Mesodermal cell (in vitro differentiated cells): ENCODE data around the gene KLHL14.

Source experiments
- H3K27ac ChIP-seq: 2 replicates; pipeline ENCODE4 v1.7.0; 2013; ENCODE audit warnings: mild to moderate bottlenecking, low read depth, low read length, moderate library complexity; ENCODE audit not compliant: severe bottlenecking
- H3K36me3 ChIP-seq: 2 replicates; pipeline ENCODE4 v1.7.1; 2013; ENCODE audit warnings: mild to moderate bottlenecking, low read length, moderate library complexity; ENCODE audit not compliant: control insufficient read depth, insufficient read depth
- H3K4me1 ChIP-seq: one replicate; pipeline ENCODE4 v1.7.1; 2013; ENCODE audit warnings: mild to moderate bottlenecking, low read length; ENCODE audit not compliant: insufficient read depth, control insufficient read depth, poor library complexity, severe bottlenecking
- H3K4me3 ChIP-seq: 2 replicates; pipeline ENCODE4 v1.7.0; 2013; ENCODE audit warnings: low read length, control low read depth, mild to moderate bottlenecking; ENCODE audit not compliant: insufficient read depth, poor library complexity, severe bottlenecking; ENCODE audit errors: extremely low read depth
- H3K9me3 ChIP-seq: 2 replicates; pipeline ENCODE4 v1.7.1; 2013; ENCODE audit warnings: mild to moderate bottlenecking, low read length, moderate library complexity; ENCODE audit not compliant: control insufficient read depth
- WGBS, 2 experiments: methylation state at CpG; one replicate each; pipeline ENCODE4 v1.1.5; 2013; ENCODE audit warnings: missing lambda C conversion rate in 2 of 2; ENCODE audit not compliant: insufficient coverage in 2 of 2; 5-methylcytosine and 5-hydroxymethylcytosine counted together

Gene KLHL14

DNA sequence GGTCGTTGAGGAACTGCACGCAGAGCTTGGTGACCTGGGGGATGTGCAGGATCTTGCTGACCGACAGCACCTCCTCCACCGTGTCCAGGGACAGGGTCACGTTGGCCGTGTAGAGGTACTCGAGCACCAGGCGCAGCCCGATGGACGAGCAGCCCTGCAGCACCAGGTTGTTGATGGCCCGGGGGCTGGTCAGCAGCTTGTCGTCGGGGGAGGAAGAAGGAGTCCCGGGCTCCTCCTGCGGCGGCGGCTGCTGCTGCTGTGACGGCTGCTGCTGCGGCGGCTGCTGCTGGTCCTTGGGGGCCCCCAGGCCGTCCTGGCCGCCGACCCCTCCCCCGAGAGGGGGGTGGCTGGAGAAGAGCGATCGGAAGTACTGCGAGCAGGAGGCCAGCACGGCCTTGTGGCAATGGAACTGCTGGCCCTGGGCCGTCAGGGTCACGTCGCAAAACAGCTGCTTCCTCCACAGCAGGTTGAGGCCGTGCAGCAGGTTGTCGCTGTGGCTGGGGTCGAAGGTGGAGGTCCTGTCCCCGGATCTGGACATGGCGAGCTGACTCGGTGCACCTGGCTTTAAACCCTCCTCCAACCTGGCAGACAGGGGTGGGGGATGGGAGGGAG is 2.7 kb downstream of the KLHL14 start:
- H3K4me3 ChIP-seq, result peak overlapping the region; percentile 19
- H3K4me1 ChIP-seq, result peaks cover 7% of the 10 kb centered on the region
- WGBS, 2 experiments, result 1 to 2% methylated on average over 15 to 31 of the region's 37 CpGs
- H3K36me3 ChIP-seq, result no peaks in the 10 kb centered on the region
- H3K9me3 ChIP-seq, result no peaks in the 10 kb centered on the region
- H3K27ac ChIP-seq, result no peak overlapping the region

DNA sequence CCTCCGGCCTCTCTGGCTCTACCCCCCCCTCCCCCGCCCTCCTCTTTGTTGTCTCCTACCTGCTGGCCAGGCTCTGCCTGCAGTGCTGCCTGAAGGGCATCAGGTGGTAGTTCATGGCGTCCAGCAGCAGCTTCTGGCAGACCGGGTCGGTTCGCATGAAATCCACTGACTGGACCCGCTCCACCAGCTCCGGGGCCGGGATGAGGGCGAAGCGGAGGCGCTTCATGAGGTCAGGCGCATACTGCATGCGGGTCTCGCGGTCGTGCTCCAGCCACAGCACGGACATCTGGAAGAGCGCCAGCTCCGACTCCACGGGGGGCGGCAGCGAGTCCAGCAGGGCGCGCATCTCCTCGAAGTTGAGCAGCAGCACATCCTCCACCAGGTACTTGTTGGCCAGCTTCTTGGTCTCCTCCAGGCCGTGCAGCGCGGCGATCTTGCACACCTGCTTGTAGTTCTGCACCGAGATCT is 3.2 kb downstream of the KLHL14 start:
- Histone ChIP-seq H3K4me1 (peaks cover 7% of the 10 kb centered on the region), H3K4me3 (peak overlapping the region; percentile 19), H3K36me3 (no peaks in the 10 kb centered on the region), H3K9me3 (no peaks in the 10 kb centered on the region), H3K27ac (no peak overlapping the region)
- 0 to 1% methylated on average over 29 of the region's 31 CpGs for WGBS, 2 experiments

DNA sequence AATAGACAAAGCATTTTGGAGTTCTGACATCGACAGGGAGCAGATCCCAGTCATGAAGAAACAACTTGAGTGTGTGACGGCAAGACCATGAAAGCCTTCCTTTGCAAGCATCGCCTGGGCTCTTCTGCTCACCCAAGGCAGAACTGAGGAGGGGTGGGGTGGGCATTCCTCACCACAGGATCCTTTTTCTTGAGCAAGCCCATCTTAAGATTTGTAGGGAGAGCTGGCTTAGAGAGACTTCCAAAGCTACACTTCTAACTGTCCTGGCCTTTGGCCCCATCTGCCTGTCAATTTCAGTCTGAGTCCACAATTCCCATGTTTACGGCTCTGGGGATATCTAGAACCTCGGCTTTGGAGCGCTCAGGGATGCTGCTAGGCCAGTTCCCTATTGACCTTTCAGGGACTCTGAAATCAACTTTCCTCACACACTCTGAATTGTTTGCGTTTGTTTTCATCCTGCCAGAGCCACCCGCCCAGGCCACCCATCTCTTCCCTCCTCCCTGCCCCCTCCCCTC is 3.7 kb downstream of the KLHL14 start:
- H3K4me1 ChIP-seq, result peaks cover 7% of the 10 kb centered on the region
- H3K4me3 ChIP-seq, result peak overlapping the region; percentile 19
- H3K36me3 ChIP-seq, result no peaks in the 10 kb centered on the region
- WGBS, 2 experiments, result 24 to 28% methylated on average over 4 to 7 of the region's 8 CpGs
- no peak overlapping the region for H3K27ac ChIP-seq
- H3K9me3 ChIP-seq, result no peaks in the 10 kb centered on the region

DNA sequence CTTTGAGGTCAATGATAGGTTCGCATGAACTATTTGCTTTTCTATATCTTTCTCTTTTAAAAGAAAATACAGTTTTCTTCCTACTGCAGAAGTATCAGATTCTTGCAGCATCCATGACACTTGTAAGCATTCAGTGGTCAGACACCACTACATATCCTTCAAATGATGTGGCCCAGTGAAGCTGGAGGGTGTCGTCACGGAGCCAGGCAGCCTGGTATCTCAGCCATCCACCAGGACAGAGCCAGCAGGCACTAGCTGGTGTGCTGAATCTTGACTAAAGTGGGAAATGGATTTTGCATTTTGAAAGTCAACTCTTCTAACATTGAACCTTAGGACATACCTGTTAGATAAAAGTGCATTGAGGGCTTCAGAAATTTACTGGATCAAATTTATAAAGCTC is 5.4 kb downstream of the KLHL14 start:
- H3K27ac ChIP-seq, result no peak overlapping the region
- no peaks in the 10 kb centered on the region for H3K36me3 ChIP-seq
- WGBS, 2 experiments, result 70% methylated on average over 2 of the region's 3 CpGs; no CpG with 5 or more reads in 1 of the 2 experiments
- no peaks in the 10 kb centered on the region for H3K9me3 ChIP-seq
- peaks cover 10% of the 10 kb centered on the region for H3K4me1 ChIP-seq
- H3K4me3 ChIP-seq, result no peak overlapping the region

DNA sequence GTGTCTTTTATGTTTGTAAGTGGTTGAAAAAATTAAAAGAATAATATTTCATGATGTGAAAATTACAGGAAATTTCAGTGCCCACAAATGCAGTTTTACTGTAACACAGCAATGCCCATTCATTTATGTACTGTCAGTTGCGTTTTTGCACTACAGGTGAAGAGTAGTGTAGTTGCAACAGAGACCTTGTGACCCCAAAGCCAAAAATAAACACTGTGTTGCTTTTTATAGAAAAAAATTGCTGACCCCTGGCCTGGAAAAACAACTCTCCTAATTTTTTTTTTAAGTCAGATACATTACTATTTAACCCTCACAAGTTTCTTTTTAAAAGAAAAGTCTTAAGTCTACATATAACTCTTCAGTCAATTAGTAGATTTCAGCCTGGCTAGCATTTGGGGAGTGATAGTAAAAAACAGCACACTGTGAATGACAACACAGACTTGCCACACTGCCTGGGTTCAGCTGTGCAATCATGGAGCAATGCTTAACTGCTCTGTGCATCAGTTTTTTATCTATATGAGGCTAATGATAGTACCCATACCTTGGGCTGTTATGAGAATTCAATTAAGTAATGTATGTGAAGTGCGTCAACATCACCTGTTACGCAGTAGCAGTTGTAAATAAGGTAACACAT is 8.1 kb downstream of the KLHL14 start:
- WGBS, 2 experiments, result 92% methylated on average over 2 of the region's 3 CpGs; no CpG with 5 or more reads in 1 of the 2 experiments
- peaks cover 6% of the 10 kb centered on the region for H3K4me1 ChIP-seq
- H3K36me3 ChIP-seq, result no peaks in the 10 kb centered on the region
- H3K27ac ChIP-seq, result no peak overlapping the region
- no peaks in the 10 kb centered on the region for H3K9me3 ChIP-seq
- H3K4me3 ChIP-seq, result no peak overlapping the region

DNA sequence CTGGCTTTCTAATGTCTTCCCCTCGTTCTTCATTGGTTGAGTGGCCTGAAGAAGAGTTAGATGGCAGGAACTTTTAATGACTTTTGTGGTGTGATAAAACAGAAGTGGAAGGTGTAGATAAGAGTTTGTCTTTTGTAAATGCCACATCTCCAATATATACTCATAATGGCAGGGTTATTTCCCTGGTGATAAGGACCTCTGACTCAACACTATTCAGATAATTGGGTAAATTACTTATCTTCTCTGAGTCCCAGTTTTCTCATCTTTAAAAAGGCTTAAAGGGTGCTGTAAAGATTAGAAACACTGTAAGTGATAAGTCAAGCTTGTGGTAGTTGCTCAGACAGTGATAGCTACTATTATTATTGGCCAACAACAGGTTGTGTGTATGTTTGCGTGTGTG is 9.5 kb downstream of the KLHL14 start:
- no peaks in the 10 kb centered on the region for H3K36me3 ChIP-seq
- 88% methylated on average over 1 of the region's 2 CpGs; no CpG with 5 or more reads in 1 of the 2 experiments for WGBS, 2 experiments
- H3K4me3 ChIP-seq, result no peak overlapping the region
- peaks cover 6% of the 10 kb centered on the region for H3K4me1 ChIP-seq
- H3K27ac ChIP-seq, result no peak overlapping the region
- no peaks in the 10 kb centered on the region for H3K9me3 ChIP-seq

DNA sequence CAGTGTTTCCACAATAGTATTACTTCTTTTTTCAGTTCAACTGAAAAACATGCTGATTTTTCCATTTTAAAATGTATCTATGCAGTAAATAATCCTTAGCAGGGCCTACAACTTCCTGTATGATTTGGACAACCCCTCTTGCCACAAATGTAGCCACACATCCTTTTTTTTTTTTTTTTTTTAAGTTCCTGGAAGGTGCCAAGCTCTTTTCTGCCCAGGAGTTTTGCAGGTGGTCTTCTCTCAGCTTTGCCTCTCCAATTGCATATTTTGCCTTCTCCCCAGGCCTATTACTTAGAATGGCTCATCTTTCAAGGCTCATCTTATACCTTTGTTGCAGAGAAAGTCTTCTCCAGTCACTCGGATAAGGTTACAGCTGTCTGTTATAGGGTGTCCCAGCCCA is 11.6 kb downstream of the KLHL14 start:
- H3K36me3 ChIP-seq, result no peaks in the 10 kb centered on the region
- no peak overlapping the region for H3K27ac ChIP-seq
- peaks cover 3% of the 10 kb centered on the region for H3K4me1 ChIP-seq
- no CpG with 5 or more reads among the region's 1 CpG for WGBS, 2 experiments
- peaks cover 5% of the 10 kb centered on the region for H3K9me3 ChIP-seq
- H3K4me3 ChIP-seq, result no peak overlapping the region

DNA sequence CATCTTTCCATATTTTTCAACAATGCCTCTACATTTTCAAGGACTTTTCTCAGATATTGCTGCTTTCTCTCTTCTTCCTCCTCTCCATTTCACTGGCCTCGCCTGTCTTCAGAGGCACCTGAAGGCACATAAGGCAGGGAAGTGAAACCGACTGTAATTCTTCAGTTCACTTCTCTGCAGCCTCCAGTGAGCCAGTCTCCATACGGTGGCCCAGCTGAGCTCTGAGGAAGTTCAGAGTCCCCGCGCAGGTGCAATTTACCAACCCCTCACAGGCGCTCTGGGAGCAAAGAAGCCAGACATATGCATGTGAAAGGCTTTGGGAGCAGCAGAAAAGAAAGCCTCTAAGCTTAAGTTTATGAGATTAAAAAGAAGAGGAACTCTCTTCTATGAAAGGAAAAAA is 12.4 kb downstream of the KLHL14 start:
- Histone ChIP-seq H3K4me1 (peaks cover 3% of the 10 kb centered on the region), H3K4me3 (no peak overlapping the region), H3K27ac (no peak overlapping the region), H3K9me3 (peaks cover 5% of the 10 kb centered on the region), H3K36me3 (no peaks in the 10 kb centered on the region)
- 23 to 29% methylated on average over 2 of the region's 6 CpGs for WGBS, 2 experiments

DNA sequence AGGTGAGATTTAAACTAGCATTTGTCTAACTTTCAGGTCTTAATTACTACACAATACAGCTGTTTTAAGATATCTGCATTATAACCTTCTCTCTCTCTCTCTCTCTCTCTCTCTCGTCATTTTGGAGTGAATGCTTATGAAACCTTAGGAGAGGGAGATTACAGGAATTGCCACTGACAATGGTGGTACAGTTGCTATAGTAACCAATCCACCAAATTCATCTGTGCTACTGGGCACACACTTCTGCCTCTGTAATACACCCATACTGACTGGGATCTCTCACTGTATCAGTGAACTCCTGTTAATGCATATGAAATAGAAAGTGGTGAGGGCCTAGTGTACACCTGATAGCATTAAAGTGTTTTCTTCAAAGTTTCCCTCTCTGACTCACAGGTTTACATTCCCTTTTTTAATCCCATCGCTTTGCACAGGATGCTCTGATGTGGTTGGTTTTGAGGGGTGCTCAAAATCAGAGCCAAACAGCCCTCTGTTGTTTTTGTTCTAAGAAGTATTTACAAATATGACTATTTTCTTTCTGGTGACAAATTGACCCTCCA is 13.1 kb downstream of the KLHL14 start:
- WGBS, 2 experiments, result no CpG with 5 or more reads among the region's 2 CpGs
- Histone ChIP-seq H3K4me3 (no peak overlapping the region), H3K4me1 (peaks cover 3% of the 10 kb centered on the region), H3K9me3 (peaks cover 5% of the 10 kb centered on the region), H3K27ac (no peak overlapping the region), H3K36me3 (no peaks in the 10 kb centered on the region)

DNA sequence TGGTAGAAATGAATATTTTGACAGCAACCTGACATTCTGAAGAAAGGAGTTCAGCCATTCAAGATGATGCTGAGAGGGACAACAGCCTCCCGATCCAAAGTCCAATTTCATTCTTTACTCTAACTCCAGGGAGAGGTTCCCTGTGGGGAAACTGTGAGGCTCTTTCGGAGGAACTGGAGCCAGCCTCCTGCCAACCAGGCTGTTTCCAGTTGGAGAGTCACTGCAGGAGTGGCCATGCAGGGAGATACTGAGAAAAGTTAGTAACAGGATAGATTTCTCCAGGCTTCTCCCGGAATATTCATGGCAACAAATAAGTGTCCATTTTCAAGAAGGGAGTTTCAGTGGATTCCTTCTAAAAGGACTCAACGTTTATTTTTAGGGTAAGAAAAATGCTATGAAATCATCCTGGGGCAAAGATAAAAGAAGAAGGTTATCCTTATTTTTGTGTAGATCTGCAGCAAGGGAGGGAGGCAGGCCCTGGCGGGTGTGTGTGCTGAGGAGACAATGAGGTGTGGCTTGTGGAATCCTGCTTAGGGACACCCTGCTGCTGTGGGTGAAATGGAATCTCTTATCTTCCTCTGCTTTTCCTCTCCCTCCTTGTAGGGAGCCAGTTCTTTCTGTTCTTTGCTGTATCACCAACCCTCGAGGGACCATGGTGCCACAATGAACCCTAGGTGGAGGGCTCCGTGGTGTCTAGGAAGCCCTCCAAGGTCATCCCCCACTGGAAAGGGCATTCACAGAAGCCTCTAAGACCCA is 18.1 kb downstream of the KLHL14 start:
- H3K4me1 ChIP-seq, result no peaks in the 10 kb centered on the region
- peaks cover 5% of the 10 kb centered on the region for H3K9me3 ChIP-seq
- H3K4me3 ChIP-seq, result no peak overlapping the region
- no peak overlapping the region for H3K27ac ChIP-seq
- WGBS, 2 experiments, result 24 to 30% methylated on average over 4 to 6 of the region's 7 CpGs
- H3K36me3 ChIP-seq, result no peaks in the 10 kb centered on the region
